A673 (cell line): ENCODE results near the gene DCAKD.

Experiments used
- CTCF ChIP-seq: fragments of 300-800, 200-600 bp; sonication (generic); conservative IDR thresholded peaks from 2 replicates; pipeline ENCODE4 v1.5.1; 2017; ENCODE audit warnings: low read depth, mild to moderate bottlenecking, antibody characterized with exemption, low read length, moderate library complexity, mixed read lengths
- EZH2 ChIP-seq: fragments of 200-600 bp; sonication (generic); IDR thresholded peaks from 2 replicates; pipeline ENCODE4 v1.6.1; 2017; ENCODE audit warnings: borderline replicate concordance, low read depth, mild to moderate bottlenecking, mixed read lengths, antibody characterized with exemption, low read length; ENCODE audit not compliant: poor library complexity, severe bottlenecking

GRCh38 chr17:44995436-44996001 is 55.9 kb downstream of the DCAKD start:
- TF ChIP-seq CTCF = no peak
- no peak for TF ChIP-seq EZH2
